Heart right ventricle (tissue), 16 donors: Measurements from ENCODE around the gene CCT6B. TPM values are rescaled to one million over a fixed set of nuclear protein-coding genes. Genes with fewer than 3 reads are reported as not detected.
A peak's percentile ranks its signal among the peaks of the same experiment; 100 is the strongest.

Experiments used
- ATAC-seq, 8 donors: fragments of 200-7000 bp; cut with Tn5 transposase; one replicate each; pipeline ENCODE4 v1.9.1; 2020; ENCODE audit warnings: mild to moderate bottlenecking in 8 of 8, moderate library complexity in 8 of 8, moderate number of reproducible peaks in 1 of 8
- DNase-seq, 2 donors: peaks; one replicate each; pipeline ENCODE4 v3.0.0-alpha.2; 2020
- H3K27ac ChIP-seq, 10 donors: fragments of 200-600 bp; sonication (generic) in 2 of 10; one replicate each; pipeline versions ENCODE4 v1.5.0 to v1.8.0; 2020 to 2022; ENCODE audit warnings: mild to moderate bottlenecking in 3 of 10
- H3K27me3 ChIP-seq, 7 donors: fragments of 200-600 bp; one replicate each; pipeline ENCODE4 v1.8.0; 2021 to 2022; ENCODE audit warnings: mild to moderate bottlenecking in 2 of 7
- H3K36me3 ChIP-seq, 9 donors: fragments of 200-600 bp; sonication (generic) in 1 of 9; one replicate each; pipeline versions ENCODE4 v1.5.0 to v1.8.0; 2020 to 2022; ENCODE audit warnings: mild to moderate bottlenecking in 2 of 9
- H3K4me1 ChIP-seq, 9 donors: fragments of 200-600 bp; sonication (generic) in 1 of 9; one replicate each; pipeline versions ENCODE4 v1.5.0 to v1.8.0; 2020 to 2022; ENCODE audit warnings: mild to moderate bottlenecking in 4 of 9
- H3K4me3 ChIP-seq, 10 donors: fragments of 200-600 bp; sonication (generic) in 2 of 10; one replicate each; pipeline versions ENCODE4 v1.5.0 to v1.8.0; 2020 to 2022; ENCODE audit warnings: mild to moderate bottlenecking in 7 of 10, moderate library complexity in 2 of 10
- H3K9me3 ChIP-seq, 11 donors: fragments of 200-600 bp in 10 of 11; sonication (generic) in 2 of 11; one replicate each; pipeline versions ENCODE4 v1.5.0 to v1.8.0; 2013 to 2022; ENCODE audit warnings: mild to moderate bottlenecking in 2 of 11, control low read depth in 1 of 11, moderate library complexity in 1 of 11
- WGBS, 2 donors: extraction: QIAGEN DNeasy Blood & Tissue Kit; methylation state at CpG; one replicate each; pipeline ENCODE4 v1.1.7; 2013; ENCODE audit warnings: inconsistent platforms in 1 of 2; 5-methylcytosine and 5-hydroxymethylcytosine counted together
- intact Hi-C, 10 donors: fragments of 100-400 bp; cut with DNase I; formaldehyde crosslinking; loops; one replicate each; pipeline versions ENCODE4 v1.11.1 to v1.14.2; 2022
- polyA plus RNA-seq, 2 donors: library from polyadenylated mRNA; stranded (reverse); fragments of 200-250 nt; gene quantifications; one replicate each; pipeline ENCODE4 v1.2.3, GENCODE V29; 2013
- total RNA-seq, 10 donors: library from RNA; stranded (reverse); fragmentation: NEBNext Ultra II Directional in 3 of 10; extraction: Animal tissue kit (Norgen Biotek cat#: 25700) in 3 of 10; gene quantifications; one replicate each; pipeline versions ENCODE4 v1.2.1 to v1.2.4, GENCODE V29; 2021 to 2023
- TF ChIP-seq, protein P1 (sequence below), 9 donors: fragments of 200-600 bp; sonication (generic) in 2 of 9; IDR thresholded peaks; one replicate each; pipeline versions ENCODE4 v1.5.0 to v1.8.0; 2021 to 2022; ENCODE audit warnings: antibody characterized with exemption in 9 of 9, mild to moderate bottlenecking in 5 of 9, moderate library complexity in 1 of 9
- donor health status: Arrhythmogenic right ventricular cardiomyopathy.
- donor health status: ischemic (EF 13 %, LVEDD 7.1; RV severe dilation, severe dysfunction).
- donor health status: healthy with polysubstance abuse.
- donor health status: DM: no; HTN: yes; CAD: no.
- donor health status: DM: no; HTN: no; CAD: no.
- donor health status: ischemic (EF 25% LVEDD 6.9; RV normal size, moderate dysfunction).
- donor health status: ischemic (EF 25% LVEDD 5.7; RV mildly dilated, moderate dysfunction).
- donor health status: healthy.
- donor health status: DM: yes; HTN: yes; CAD: no.
- donor health status: Ischemic cardiomyopathy.
- donor health status: ischemic (EF 35%, LVEDD 5.7; RV mildly dilated, moderate dysfunction).
- donor health status: nonischemic (EF 11% LVEDD 7.7; RV severe dilation, severe dysfunction).
- donor health status: DM: yes; HTN: yes; CAD: no.
- donor health status: PGD.
- donor health status: ischemic (EF 29% LVEDD 5.4; RV normal size, mild dysfunction).
- donor health status: nonischemic (EF 23%, LVEDD 6.1; RV moderate dilation, normal function).

The CCT6B gene
- total and polyA plus RNA-seq, 12 donors, result 0.67 to 2.8 (median 1.6) TPM

DNA sequence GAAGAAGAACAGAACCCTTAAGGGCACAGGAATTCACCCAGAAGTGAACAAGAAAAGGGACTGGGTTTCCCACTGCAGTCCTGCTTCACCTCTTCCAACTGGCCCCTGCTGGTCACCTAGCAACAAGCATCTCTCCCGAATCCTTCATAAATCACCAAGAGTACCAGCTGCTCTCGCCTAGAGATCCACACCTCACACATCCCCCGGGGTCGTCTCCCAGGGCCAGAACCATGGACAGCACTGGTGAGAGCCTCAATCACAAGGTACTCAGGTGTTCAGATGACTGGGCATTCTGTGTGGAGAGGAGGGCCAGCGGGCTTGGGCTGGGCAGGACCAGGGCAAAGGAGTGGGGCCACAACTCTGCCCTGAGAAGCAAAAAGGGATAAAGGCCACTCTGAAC is 65.9 kb downstream of the CCT6B start:
- Histone ChIP-seq H3K36me3 (no peaks in the 10 kb centered on the region), H3K27ac (no peak overlapping the region), H3K9me3 (no peaks in the 10 kb centered on the region), H3K4me1 (no peaks in the 10 kb centered on the region), H3K27me3 (peaks cover 7 to 78% (median 53%) of the 10 kb centered on the region in 7 donors), H3K4me3 (no peak overlapping the region)
- ATAC-seq (no peak), DNase-seq (no peak)
- intact Hi-C loops, result loop anchor here in 2 of 10 donors (10.0 kb wide), 1 partner anchor 351 kb away; no protein-coding TSS in a partner anchor
- 20 to 22% methylated on average over 5 of the region's 5 CpGs for WGBS, 2 donors
- TF ChIP-seq, protein P1, sequence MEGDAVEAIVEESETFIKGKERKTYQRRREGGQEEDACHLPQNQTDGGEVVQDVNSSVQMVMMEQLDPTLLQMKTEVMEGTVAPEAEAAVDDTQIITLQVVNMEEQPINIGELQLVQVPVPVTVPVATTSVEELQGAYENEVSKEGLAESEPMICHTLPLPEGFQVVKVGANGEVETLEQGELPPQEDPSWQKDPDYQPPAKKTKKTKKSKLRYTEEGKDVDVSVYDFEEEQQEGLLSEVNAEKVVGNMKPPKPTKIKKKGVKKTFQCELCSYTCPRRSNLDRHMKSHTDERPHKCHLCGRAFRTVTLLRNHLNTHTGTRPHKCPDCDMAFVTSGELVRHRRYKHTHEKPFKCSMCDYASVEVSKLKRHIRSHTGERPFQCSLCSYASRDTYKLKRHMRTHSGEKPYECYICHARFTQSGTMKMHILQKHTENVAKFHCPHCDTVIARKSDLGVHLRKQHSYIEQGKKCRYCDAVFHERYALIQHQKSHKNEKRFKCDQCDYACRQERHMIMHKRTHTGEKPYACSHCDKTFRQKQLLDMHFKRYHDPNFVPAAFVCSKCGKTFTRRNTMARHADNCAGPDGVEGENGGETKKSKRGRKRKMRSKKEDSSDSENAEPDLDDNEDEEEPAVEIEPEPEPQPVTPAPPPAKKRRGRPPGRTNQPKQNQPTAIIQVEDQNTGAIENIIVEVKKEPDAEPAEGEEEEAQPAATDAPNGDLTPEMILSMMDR (IDR thresholded peaks at IDR 0.05), result no peak

DNA sequence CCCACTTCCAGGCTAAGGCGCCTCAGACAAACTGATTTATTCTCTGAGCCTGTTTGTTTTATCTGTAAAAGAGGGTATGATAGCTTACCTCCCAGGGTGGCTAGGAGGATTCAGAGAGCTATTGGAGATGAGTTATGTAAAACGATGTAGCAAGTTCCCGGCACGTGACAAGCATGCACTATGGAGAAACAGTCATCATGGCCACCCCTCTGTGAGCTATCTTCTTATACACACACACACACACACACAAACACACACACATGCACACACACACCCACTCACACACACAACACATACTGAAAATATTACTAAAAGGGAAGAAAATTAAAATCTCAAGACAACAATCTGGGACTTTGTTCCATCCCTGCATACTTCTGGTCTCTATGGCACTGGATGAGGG is 66.3 kb downstream of the CCT6B start:
- DNase-seq (no peak), ATAC-seq (no peak)
- H3K4me3 ChIP-seq, result no peak overlapping the region
- TF ChIP-seq, protein P1 (IDR thresholded peaks at IDR 0.05), result no peak
- H3K27me3 ChIP-seq, result peaks cover 7 to 81% (median 53%) of the 10 kb centered on the region in 7 donors
- no peaks in the 10 kb centered on the region for H3K36me3 ChIP-seq
- H3K4me1 ChIP-seq, result no peaks in the 10 kb centered on the region
- 83 to 88% methylated on average over 4 of the region's 4 CpGs for WGBS, 2 donors
- intact Hi-C loops, result loop anchor here in 6 of 10 donors (5.0 to 10.0 kb wide), 3 partner anchors 348 to 353 kb away; no protein-coding TSS in a partner anchor
- H3K27ac ChIP-seq, result no peak overlapping the region
- H3K9me3 ChIP-seq, result no peaks in the 10 kb centered on the region

DNA sequence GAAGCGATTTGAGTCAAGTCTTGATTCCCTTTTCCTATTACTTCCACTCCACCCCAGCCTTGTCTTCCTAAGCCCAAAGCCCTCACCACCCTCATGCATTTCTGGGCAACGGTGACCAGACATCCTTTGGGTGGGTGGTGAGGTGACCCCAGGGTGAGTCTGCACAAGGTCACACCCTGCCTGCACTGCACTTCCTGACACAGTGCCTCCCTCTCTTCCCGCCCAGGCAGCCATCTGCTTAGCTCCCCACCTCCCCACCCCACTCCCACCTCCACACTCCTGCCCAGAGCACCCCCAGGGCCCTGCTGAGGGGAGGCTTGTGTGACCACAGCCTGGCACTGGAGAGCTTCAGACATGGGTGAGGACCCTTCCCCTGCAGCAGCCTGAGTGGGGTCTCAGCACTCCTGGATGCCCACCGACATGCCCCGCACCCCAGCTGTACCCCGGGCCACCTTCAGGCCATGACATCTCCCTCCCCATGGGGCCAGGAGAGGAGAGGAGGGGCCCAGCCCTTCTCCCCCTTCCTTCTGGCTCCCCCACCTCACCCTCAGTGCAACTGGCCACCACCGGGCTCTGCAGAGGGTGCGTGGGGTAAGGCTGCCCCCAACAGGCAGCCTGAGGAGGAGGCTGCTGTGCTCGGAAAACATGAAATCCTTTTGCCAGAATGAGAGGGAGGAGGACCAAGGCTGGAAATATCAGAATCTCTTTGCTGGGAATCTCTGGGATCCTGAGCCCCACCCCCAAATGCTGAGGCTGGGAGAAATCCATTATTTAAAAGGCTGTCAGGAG is 68.6 kb downstream of the CCT6B start:
- peaks cover 7 to 84% (median 58%) of the 10 kb centered on the region in 7 donors for H3K27me3 ChIP-seq
- intact Hi-C loops, result loop anchor here in 6 of 10 donors (5.0 to 10.0 kb wide), 3 partner anchors 345 to 350 kb away; no protein-coding TSS in a partner anchor

DNA sequence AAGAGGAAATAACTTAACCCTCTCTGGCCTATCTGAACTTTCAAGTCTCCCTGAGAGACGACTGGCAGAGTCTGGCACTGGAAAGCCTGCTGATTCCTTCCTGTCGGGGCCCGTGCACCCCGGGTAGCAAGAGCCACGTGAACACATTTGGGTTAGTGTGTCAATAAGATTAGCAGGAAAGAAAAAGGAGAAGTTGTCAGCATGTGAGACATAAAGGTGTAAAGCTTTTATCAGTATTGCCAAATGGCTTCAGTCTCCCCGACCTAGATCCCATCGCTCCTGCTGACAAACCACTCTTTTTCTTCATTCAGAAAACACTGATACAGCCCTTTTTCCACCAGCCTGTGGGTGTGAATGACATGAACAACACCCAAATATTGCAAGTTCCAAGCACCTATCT is 74.4 kb downstream of the CCT6B start:
- Histone ChIP-seq H3K9me3 (no peaks in the 10 kb centered on the region), H3K4me3 (no peak overlapping the region), H3K27ac (no peak overlapping the region), H3K27me3 (peaks cover 0 to 85% (median 55%) of the 10 kb centered on the region in 7 donors), H3K4me1 (no peaks in the 10 kb centered on the region), H3K36me3 (no peaks in the 10 kb centered on the region)
- intact Hi-C loops, result no loop called here
- 4 to 8% methylated on average over 7 of the region's 7 CpGs for WGBS, 2 donors
- ATAC-seq (no peak), DNase-seq (no peak)
- TF ChIP-seq, protein P1 (IDR thresholded peaks at IDR 0.05), result no peak

More for the DNA sequence above, 68.6 kb downstream of the CCT6B start:
- Histone ChIP-seq H3K4me1 (no peaks in the 10 kb centered on the region), H3K36me3 (no peaks in the 10 kb centered on the region), H3K9me3 (no peaks in the 10 kb centered on the region), H3K4me3 (no peak overlapping the region), H3K27ac (no peak overlapping the region)
- WGBS, 2 donors, result 29 to 30% methylated on average over 9 of the region's 9 CpGs
- DNase-seq (no peak), ATAC-seq (peak in 3 of 8 donors; percentile 44 to 64 (median 51))
- TF ChIP-seq, protein P1 (IDR thresholded peaks at IDR 0.05), result peak in 7 of 9 donors; percentile 40 to 58 (median 49)
